ENCODE data around the gene DNMT3B.

GRCh38 chr20:32828029-32828680 is 66.0 kb downstream of the DNMT3B start:
- TF ChIP-seq CTCF (IDR thresholded peaks at IDR 0.05; ENCODE audit: insufficient read depth, low read length): no peak
- TF ChIP-seq POLR2AphosphoS5 (IDR thresholded peaks at IDR 0.05; ENCODE audit: low read depth): no peak
- no peak for TF ChIP-seq SPI1 (IDR thresholded peaks at IDR 0.05; ENCODE audit: borderline replicate concordance, low read depth)
- no peak for TF ChIP-seq REST (IDR thresholded peaks at IDR 0.05; ENCODE audit: insufficient replicate concordance, low read depth)
